CD4-positive, alpha-beta T cell (primary cell): Measurements from ENCODE around the gene PLOD1. TPM values are rescaled to one million over a fixed set of nuclear protein-coding genes. Genes with fewer than 3 reads are reported as not detected.
A peak's percentile ranks its signal among the peaks of the same experiment; 100 is the strongest.
"Not testable (repeated sequence)": the region's sequence is repeated elsewhere in the genome, so short reads cannot be mapped to it uniquely, and the experiment has no call there.

ENCODE experiments used
- ATAC-seq: fragments of 200-7000 bp; cut with Tn5 transposase; one replicate; pipeline ENCODE4 v1.10.0; 2022; ENCODE audit warnings: mild to moderate bottlenecking; ENCODE audit not compliant: poor library complexity
- CTCF ChIA-PET: fragments of 350-600 bp; sonication (Branson Sonifier 250); formaldehyde crosslinking; loops from one replicate; lab custom pipeline; 2021; ENCODE audit warnings: antibody characterized with exemption, inconsistent platforms; lab: Charles Lee
- POLR2A ChIA-PET: fragments of 350-600 bp; sonication (Branson Sonifier 250); formaldehyde crosslinking; loops from one replicate; lab custom pipeline; 2021; ENCODE audit warnings: antibody characterized with exemption, inconsistent platforms; lab: Charles Lee
- DNase-seq, 14 experiments: peaks; one replicate each; pipeline ENCODE4 v3.0.0-alpha.2; 2013 to 2020; ENCODE audit warnings: mixed read lengths in 2 of 14
- H3K27ac ChIP-seq, 2 donors: one replicate each; pipeline versions ENCODE4 v1.5.1 to v1.7.0; 2013; ENCODE audit warnings: low read length in 2 of 2, low read depth in 1 of 2, mild to moderate bottlenecking in 1 of 2
- H3K27me3 ChIP-seq, 2 experiments: 1 replicate in 1 of 2; 2 replicates in 1 of 2; pipeline versions ENCODE4 v1.6.1 to v1.7.0; 2013; ENCODE audit warnings: low read length in 2 of 2, control low read depth in 1 of 2, mild to moderate bottlenecking in 1 of 2, moderate library complexity in 1 of 2; ENCODE audit not compliant: insufficient read depth in 2 of 2, control insufficient read depth in 1 of 2
- H3K36me3 ChIP-seq: one replicate; pipeline ENCODE4 v1.6.1; 2013; ENCODE audit warnings: low read length, control low read depth; ENCODE audit not compliant: insufficient read depth
- H3K4me1 ChIP-seq: one replicate; pipeline ENCODE4 v1.6.1; 2013; ENCODE audit warnings: low read length, control low read depth; ENCODE audit not compliant: insufficient read depth
- H3K4me3 ChIP-seq: one replicate; pipeline ENCODE4 v1.5.1; 2013; ENCODE audit warnings: mild to moderate bottlenecking, low read length, moderate library complexity
- H3K9me3 ChIP-seq, 2 experiments: 1 replicate in 1 of 2; 2 replicates in 1 of 2; pipeline versions ENCODE4 v1.6.1 to v1.7.0; 2013; ENCODE audit warnings: low read length in 2 of 2, mild to moderate bottlenecking in 2 of 2, control low read depth in 1 of 2, moderate library complexity in 1 of 2; ENCODE audit not compliant: control insufficient read depth in 1 of 2, insufficient read depth in 1 of 2
- H3K27ac Mint-ChIP-seq: one replicate; pipeline ENCODE4 v1.8.0; 2020; ENCODE audit warnings: mixed read lengths
- H3K27me3 Mint-ChIP-seq: one replicate; pipeline ENCODE4 v1.8.0; 2021; ENCODE audit warnings: mixed read lengths
- H3K36me3 Mint-ChIP-seq: one replicate; pipeline ENCODE4 v1.8.0; 2021; ENCODE audit warnings: low read depth, mixed read lengths
- H3K4me1 Mint-ChIP-seq: one replicate; pipeline ENCODE4 v1.8.0; 2021; ENCODE audit warnings: low read depth, mixed read lengths
- H3K4me3 Mint-ChIP-seq: one replicate; pipeline ENCODE4 v1.8.0; 2020; ENCODE audit warnings: mild to moderate bottlenecking, mixed read lengths
- H3K9me3 Mint-ChIP-seq: one replicate; pipeline ENCODE4 v1.8.0; 2020; ENCODE audit warnings: mixed read lengths
- intact Hi-C, 2 experiments: fragments of 100-400 bp; cut with DNase I in 1 of 2; cut with micrococcal nuclease in 1 of 2; formaldehyde crosslinking; loops; one replicate each; pipeline versions ENCODE4 v1.15.1 to v1.9.0; 2023 to 2025; cut with DNase I, micrococcal nuclease
- total RNA-seq, 174 experiments: library from RNA in 2 of 174; stranded (reverse) in 2 of 174; gene quantifications; one replicate each; pipeline ENCODE4 v1.2.3 and lab custom pipeline; 2021 to 2026
- TF ChIP-seq, protein P1 (sequence below): fragments of 200-600 bp; IDR thresholded peaks from one replicate; pipeline ENCODE4 v1.8.0; 2022; ENCODE audit warnings: antibody characterized with exemption, mild to moderate bottlenecking

Gene PLOD1
- total RNA-seq, 2 experiments from 2014 or later = 1.6 to 1.8 TPM

DNA sequence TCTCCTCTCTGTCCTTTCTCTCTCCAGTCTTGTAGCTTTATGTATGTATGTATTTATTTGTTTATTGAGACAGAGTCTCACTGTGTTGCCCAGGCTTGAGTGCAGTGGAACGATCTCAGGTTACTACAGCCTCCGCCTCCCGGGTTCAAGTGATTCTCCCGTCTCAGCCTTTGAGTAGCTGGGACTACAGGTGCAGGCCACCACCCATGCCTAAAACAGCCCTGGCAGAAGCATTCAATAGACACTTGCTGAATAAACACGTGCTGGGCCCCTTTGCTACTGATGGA lies 10.7 kb upstream of the PLOD1 start:
- CTCF ChIA-PET = no interaction called here
- Mint-ChIP-seq H3K4me3 (peak overlapping the region; percentile 92), H3K9me3 (no peaks in the 10 kb centered on the region), H3K27ac (peak overlapping the region; percentile 76), H3K4me1 (peaks cover 40% of the 10 kb centered on the region), H3K36me3 (peaks cover 47% of the 10 kb centered on the region), H3K27me3 (no peaks in the 10 kb centered on the region)
- Histone ChIP-seq H3K4me3 (no peak overlapping the region), H3K27ac (no peak overlapping the region), H3K27me3 (no peaks in the 10 kb centered on the region), H3K9me3 (no peaks in the 10 kb centered on the region), H3K4me1 (peaks cover 49% of the 10 kb centered on the region), H3K36me3 (peaks cover 36% of the 10 kb centered on the region)
- TF ChIP-seq, protein P1, sequence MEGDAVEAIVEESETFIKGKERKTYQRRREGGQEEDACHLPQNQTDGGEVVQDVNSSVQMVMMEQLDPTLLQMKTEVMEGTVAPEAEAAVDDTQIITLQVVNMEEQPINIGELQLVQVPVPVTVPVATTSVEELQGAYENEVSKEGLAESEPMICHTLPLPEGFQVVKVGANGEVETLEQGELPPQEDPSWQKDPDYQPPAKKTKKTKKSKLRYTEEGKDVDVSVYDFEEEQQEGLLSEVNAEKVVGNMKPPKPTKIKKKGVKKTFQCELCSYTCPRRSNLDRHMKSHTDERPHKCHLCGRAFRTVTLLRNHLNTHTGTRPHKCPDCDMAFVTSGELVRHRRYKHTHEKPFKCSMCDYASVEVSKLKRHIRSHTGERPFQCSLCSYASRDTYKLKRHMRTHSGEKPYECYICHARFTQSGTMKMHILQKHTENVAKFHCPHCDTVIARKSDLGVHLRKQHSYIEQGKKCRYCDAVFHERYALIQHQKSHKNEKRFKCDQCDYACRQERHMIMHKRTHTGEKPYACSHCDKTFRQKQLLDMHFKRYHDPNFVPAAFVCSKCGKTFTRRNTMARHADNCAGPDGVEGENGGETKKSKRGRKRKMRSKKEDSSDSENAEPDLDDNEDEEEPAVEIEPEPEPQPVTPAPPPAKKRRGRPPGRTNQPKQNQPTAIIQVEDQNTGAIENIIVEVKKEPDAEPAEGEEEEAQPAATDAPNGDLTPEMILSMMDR = no peak
- no peak for DNase-seq
- POLR2A ChIA-PET = interaction anchor here (0.9 to 1.1 kb wide), 2 partner anchors 14 to 15 kb away, joined by 3 read pairs; no protein-coding TSS in a partner anchor
- intact Hi-C loops = loop anchor here in 1 of 2 experiments (2.0 kb wide), 1 partner anchor 13 kb away; no protein-coding TSS in a partner anchor
- ATAC-seq = no peak

DNA sequence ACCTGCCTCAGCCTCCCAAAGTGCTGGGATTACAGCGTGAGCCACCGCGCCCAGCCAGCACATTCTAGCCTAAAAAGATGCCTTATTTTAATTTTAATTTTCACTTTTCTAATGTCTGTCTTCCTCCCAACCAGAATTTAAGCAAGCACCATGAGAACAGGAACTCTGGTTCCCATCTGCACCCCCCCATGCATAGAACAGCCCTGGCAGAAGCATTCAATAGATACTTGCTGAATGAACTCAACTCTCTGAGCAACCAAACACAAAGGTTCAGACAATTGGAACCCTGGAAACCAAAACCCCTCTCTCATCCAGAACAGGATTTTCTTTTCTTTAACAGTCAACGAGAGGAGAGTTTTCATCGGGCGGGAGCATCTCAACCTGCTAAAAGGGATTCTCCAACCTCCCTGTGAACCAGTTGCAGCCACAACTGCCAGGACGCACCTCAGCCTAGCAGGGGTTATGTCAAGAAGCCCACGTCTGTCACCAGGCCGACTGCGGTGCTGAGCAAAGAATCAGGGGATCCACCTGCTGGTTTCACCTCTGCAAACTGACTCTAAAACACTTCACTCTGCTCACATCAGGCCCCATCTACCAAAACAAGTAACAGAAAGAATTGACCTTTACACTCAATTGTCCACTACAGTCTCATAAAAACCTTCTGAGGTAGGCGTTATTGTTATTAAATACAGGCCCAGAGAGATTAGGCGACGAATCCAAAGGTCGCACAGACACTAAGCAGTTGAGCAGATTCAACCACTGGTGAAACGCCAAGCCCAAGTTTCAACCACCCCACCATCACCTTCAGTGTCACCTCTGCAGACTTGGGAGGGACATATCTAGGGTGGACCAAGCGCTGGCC lies 10.0 kb upstream of the PLOD1 start:
- no peak for DNase-seq
- Mint-ChIP-seq H3K27me3 (no peaks in the 10 kb centered on the region), H3K36me3 (peaks cover 39% of the 10 kb centered on the region), H3K4me1 (peaks cover 40% of the 10 kb centered on the region), H3K9me3 (no peaks in the 10 kb centered on the region), H3K4me3 (peak overlapping the region; percentile 92), H3K27ac (peak overlapping the region; percentile 76)
- H3K9me3 ChIP-seq = no peaks in the 10 kb centered on the region
- ChIA-PET POLR2A (interaction anchor here (0.9 to 2.3 kb wide), 3 partner anchors 15 to 16 kb away, joined by 3 to 69 read pairs (median 3); no protein-coding TSS in a partner anchor), CTCF (no interaction called here)
- H3K27me3 ChIP-seq = no peaks in the 10 kb centered on the region
- no peak overlapping the region for H3K27ac ChIP-seq
- peaks cover 49% of the 10 kb centered on the region for H3K4me1 ChIP-seq
- no peak for ATAC-seq
- TF ChIP-seq, protein P1 = no peak
- peak overlapping the region; percentile 52 for H3K4me3 ChIP-seq
- peaks cover 30% of the 10 kb centered on the region for H3K36me3 ChIP-seq
- intact Hi-C loops = loop anchor here in 1 of 2 experiments (2.0 kb wide), 1 partner anchor 14 kb away; no protein-coding TSS in a partner anchor

DNA sequence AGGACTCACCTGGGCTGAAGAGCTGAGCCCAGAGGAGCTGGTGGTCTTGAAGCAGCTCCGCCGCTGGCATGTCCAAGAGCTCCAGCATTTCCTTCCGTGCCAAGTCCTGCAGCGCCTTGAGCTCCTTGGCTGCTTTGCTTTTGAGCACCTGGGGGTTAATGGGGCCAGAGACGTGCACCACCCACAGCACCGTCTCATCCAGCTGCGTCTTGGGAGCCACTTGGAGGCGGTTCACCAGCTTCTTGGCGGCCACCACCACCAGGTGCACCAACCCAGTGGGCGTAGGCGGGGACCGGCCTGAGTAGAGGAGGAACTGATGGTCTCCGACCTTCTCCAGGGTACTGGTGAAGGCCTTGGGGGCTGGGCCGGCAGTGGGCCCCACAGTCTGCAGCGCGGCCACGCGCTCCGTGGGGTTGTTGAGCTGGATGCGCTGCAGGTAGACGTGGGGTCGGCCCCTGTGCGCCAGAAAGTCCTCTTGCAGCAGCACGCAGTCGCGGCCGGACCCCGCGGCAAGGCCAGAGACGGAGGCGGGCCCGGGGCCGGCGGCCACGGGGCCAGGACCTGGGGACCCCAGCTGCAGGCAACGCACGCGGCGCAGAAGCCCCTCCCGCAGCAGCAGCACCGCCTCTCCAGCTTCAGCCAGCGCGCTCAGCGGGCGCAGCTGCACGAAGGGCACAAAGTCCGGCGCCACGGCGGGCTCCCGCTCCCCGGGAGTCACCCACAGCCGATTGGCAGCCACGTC lies 9.2 kb upstream of the PLOD1 start:
- peak overlapping the region; percentile 76 for H3K27ac Mint-ChIP-seq
- CTCF ChIA-PET, H3K9me3 Mint-ChIP-seq: not testable (repeated sequence)

More for the DNA sequence above, 9.2 kb upstream of the PLOD1 start:
- not testable (repeated sequence) for H3K27ac ChIP-seq, H3K27me3 ChIP-seq, DNase-seq, H3K27me3 Mint-ChIP-seq, H3K9me3 ChIP-seq
- Histone ChIP-seq H3K4me3 (peak overlapping the region; percentile 52), H3K4me1 (peaks cover 48% of the 10 kb centered on the region), H3K36me3 (peaks cover 23% of the 10 kb centered on the region)
- Mint-ChIP-seq H3K4me1 (peaks cover 34% of the 10 kb centered on the region), H3K4me3 (peak overlapping the region; percentile 92), H3K36me3 (peaks cover 31% of the 10 kb centered on the region)
- ATAC-seq = peak; percentile 6
- POLR2A ChIA-PET = interaction anchor here (0.6 to 2.3 kb wide), 3 partner anchors 10 to 98 kb away, joined by 3 to 69 read pairs (median 3); no protein-coding TSS in a partner anchor
- intact Hi-C loops = loop anchor here in 1 of 2 experiments (2.0 kb wide), 1 partner anchor 15 kb away; no protein-coding TSS in a partner anchor
